ENCODE data around the gene RHOV. TPM values are rescaled to one million over a fixed set of nuclear protein-coding genes. Genes with fewer than 3 reads are reported as not detected.

RHOV gene
- total RNA-seq, 1 experiment from 2014 or later = 1.4 TPM

- TF ChIP-seq CTCF (conservative IDR thresholded peaks at IDR 0.05) (no peak), EZH2 (IDR thresholded peaks at IDR 0.05; ENCODE audit: low read depth) (no peak)
- Histone ChIP-seq H3K27me3 (ENCODE audit: insufficient read depth, low read depth) (no peaks in the 10 kb centered on the region), H3K27ac (no peak overlapping the region), H3K79me2 (ENCODE audit: low read depth) (no peaks in the 10 kb centered on the region), H3K36me3 (ENCODE audit: low read depth) (no peaks in the 10 kb centered on the region), H3K9me2 (ENCODE audit: insufficient read depth) (no peaks in the 10 kb centered on the region), H3K9me3 (ENCODE audit: insufficient read depth, low read depth) (no peaks in the 10 kb centered on the region), H3K4me2 (no peak overlapping the region), H4K20me1 (ENCODE audit: insufficient read depth) (no peaks in the 10 kb centered on the region), H3K4me1 (replicated peaks; ENCODE audit: insufficient read depth) (peaks cover 15% of the 10 kb centered on the region), H2AFZ (no peak overlapping the region), H3F3A (ENCODE audit: insufficient read depth, low read depth) (peaks cover 13% of the 10 kb centered on the region; the same call in 1 of the 2 replicates), H3K4me3 (no peak overlapping the region)
- POLR2A ChIA-PET (ENCODE audit: unreplicated experiment) = no interaction called here
- no TSS peak for BruUV-seq (replicated peaks)
- DNase-seq = no peak
- intact Hi-C loops (cut with micrococcal nuclease; ENCODE audit: unreplicated experiment) = no loop called here
- CTCF ChIA-PET = no interaction called here
Observed at GRCh38 chr15:40911693-40912092, 37.7 kb upstream of the RHOV start.

GRCh38 chr15:40911141-40911540 lies 37.1 kb upstream of the RHOV start:
- no peaks in the 10 kb centered on the region for H3K27me3 ChIP-seq (ENCODE audit: insufficient read depth, low read depth)
- H3K4me2 ChIP-seq = no peak overlapping the region
- CTCF ChIA-PET = no interaction called here
- no peaks in the 10 kb centered on the region for H3K9me3 ChIP-seq (ENCODE audit: insufficient read depth, low read depth)
- no peaks in the 10 kb centered on the region for H3K36me3 ChIP-seq (ENCODE audit: low read depth)
- DNase-seq = no peak
- H3K27ac ChIP-seq = no peak overlapping the region
- no peak overlapping the region for H2AFZ ChIP-seq
- H3F3A ChIP-seq (ENCODE audit: insufficient read depth, low read depth) = peaks cover 16% of the 10 kb centered on the region; the same call in 1 of the 2 replicates
- POLR2A ChIA-PET (ENCODE audit: unreplicated experiment) = no interaction called here
- intact Hi-C loops (cut with micrococcal nuclease; ENCODE audit: unreplicated experiment) = no loop called here
- BruUV-seq (replicated peaks) = no TSS peak
- H3K4me3 ChIP-seq = no peak overlapping the region
- H3K79me2 ChIP-seq (ENCODE audit: low read depth) = no peaks in the 10 kb centered on the region
- TF ChIP-seq EZH2 (IDR thresholded peaks at IDR 0.05; ENCODE audit: low read depth) = no peak
- TF ChIP-seq CTCF (conservative IDR thresholded peaks at IDR 0.05) = no peak
- no peaks in the 10 kb centered on the region for H3K9me2 ChIP-seq (ENCODE audit: insufficient read depth)
- no peaks in the 10 kb centered on the region for H4K20me1 ChIP-seq (ENCODE audit: insufficient read depth)
- H3K4me1 ChIP-seq (replicated peaks; ENCODE audit: insufficient read depth) = peaks cover 18% of the 10 kb centered on the region

- DNase-seq = no peak
- Histone ChIP-seq H3K27me3 (ENCODE audit: insufficient read depth, low read depth) (no peaks in the 10 kb centered on the region), H3K9me2 (ENCODE audit: insufficient read depth) (no peaks in the 10 kb centered on the region), H2AFZ (no peak overlapping the region), H3K79me2 (ENCODE audit: low read depth) (no peaks in the 10 kb centered on the region), H3F3A (ENCODE audit: insufficient read depth, low read depth) (peaks cover 28% of the 10 kb centered on the region; the same call in 1 of the 2 replicates), H3K36me3 (ENCODE audit: low read depth) (no peaks in the 10 kb centered on the region), H3K9me3 (ENCODE audit: insufficient read depth, low read depth) (no peaks in the 10 kb centered on the region), H4K20me1 (ENCODE audit: insufficient read depth) (no peaks in the 10 kb centered on the region), H3K27ac (no peak overlapping the region), H3K4me3 (no peak overlapping the region), H3K4me1 (replicated peaks; ENCODE audit: insufficient read depth) (peaks cover 18% of the 10 kb centered on the region), H3K4me2 (no peak overlapping the region)
- ChIA-PET CTCF (interaction anchor here (0.6 kb wide), 1 partner anchor 11 kb away, joined by 10 read pairs; no protein-coding TSS in a partner anchor), POLR2A (ENCODE audit: unreplicated experiment) (no interaction called here)
- no peak for TF ChIP-seq EZH2 (IDR thresholded peaks at IDR 0.05; ENCODE audit: low read depth)
- no peak for TF ChIP-seq CTCF (conservative IDR thresholded peaks at IDR 0.05)
- intact Hi-C loops (cut with micrococcal nuclease; ENCODE audit: unreplicated experiment) = loop anchor here (10.0 kb wide), 1 partner anchor 1225 kb away; no protein-coding TSS in a partner anchor
- BruUV-seq (replicated peaks) = no TSS peak
Observed at GRCh38 chr15:40909662-40910630, 35.9 kb upstream of the RHOV start.

Measured in PC-9 (cell line).